Stimulated activated memory B cell treated with anti-CD40 and anti-IgM and Interleukin-4, amounts not matched to agents 10 μg/mL and 1 μg/mL and 100 μg/mL, for 72 hours (primary cell): ENCODE results near the gene SMIM41.

Experiments
- ATAC-seq: fragments of 150-1000 bp; cut with Tn5 transposase; 2 replicates; pipeline ENCODE4 v1.10.0; 2021
- H3K27ac Mint-ChIP-seq: one replicate; pipeline ENCODE4 v1.8.0; 2022; ENCODE audit warnings: mild to moderate bottlenecking, mixed read lengths
- H3K27me3 Mint-ChIP-seq: one replicate; pipeline ENCODE4 v1.8.0; 2022; ENCODE audit warnings: mixed read lengths
- H3K36me3 Mint-ChIP-seq: one replicate; pipeline ENCODE4 v1.8.0; 2022; ENCODE audit warnings: mixed read lengths
- H3K4me1 Mint-ChIP-seq: one replicate; pipeline ENCODE4 v1.8.0; 2022; ENCODE audit warnings: mixed read lengths
- H3K4me3 Mint-ChIP-seq: one replicate; pipeline ENCODE4 v1.8.0; 2022; ENCODE audit warnings: mild to moderate bottlenecking, moderate library complexity, mixed read lengths
- H3K9me3 Mint-ChIP-seq: one replicate; pipeline ENCODE4 v1.8.0; 2022; ENCODE audit warnings: mixed read lengths

The SMIM41 gene

GRCh38 chr12:52148464-52149181, 69.1 kb downstream of the SMIM41 start:
- ATAC-seq: no peak
- H3K36me3 Mint-ChIP-seq: no peaks in the 10 kb centered on the region
- H3K27ac Mint-ChIP-seq: no peak overlapping the region
- H3K9me3 Mint-ChIP-seq: no peaks in the 10 kb centered on the region
- H3K4me3 Mint-ChIP-seq: no peak overlapping the region
- H3K4me1 Mint-ChIP-seq: peaks cover 8% of the 10 kb centered on the region
- peaks cover 42% of the 10 kb centered on the region for H3K27me3 Mint-ChIP-seq

- H3K4me1 Mint-ChIP-seq: peaks cover 8% of the 10 kb centered on the region
These were observed 69.7 kb downstream of the SMIM41 start for GRCh38 chr12:52149182-52149641.

GRCh38 chr12:52149651-52150241, 70.2 kb downstream of the SMIM41 start:
- no peak for ATAC-seq

More at GRCh38 chr12:52149182-52149641, 69.7 kb downstream of the SMIM41 start:
- no peak for ATAC-seq
- H3K27me3 Mint-ChIP-seq: peaks cover 42% of the 10 kb centered on the region
- H3K9me3 Mint-ChIP-seq: no peaks in the 10 kb centered on the region
- no peak overlapping the region for H3K4me3 Mint-ChIP-seq
- H3K36me3 Mint-ChIP-seq: no peaks in the 10 kb centered on the region
- H3K27ac Mint-ChIP-seq: no peak overlapping the region

GRCh38 chr12:52151153-52151836, 71.8 kb downstream of the SMIM41 start:
- Mint-ChIP-seq H3K4me3 (peak overlapping the region; percentile 46), H3K9me3 (no peaks in the 10 kb centered on the region), H3K4me1 (peaks cover 8% of the 10 kb centered on the region), H3K36me3 (no peaks in the 10 kb centered on the region), H3K27me3 (peaks cover 42% of the 10 kb centered on the region), H3K27ac (no peak overlapping the region)
- ATAC-seq: no peak

More at GRCh38 chr12:52149651-52150241, 70.2 kb downstream of the SMIM41 start:
- H3K4me3 Mint-ChIP-seq: no peak overlapping the region
- H3K9me3 Mint-ChIP-seq: no peaks in the 10 kb centered on the region
- H3K27ac Mint-ChIP-seq: no peak overlapping the region
- H3K27me3 Mint-ChIP-seq: peaks cover 42% of the 10 kb centered on the region
- H3K4me1 Mint-ChIP-seq: peaks cover 8% of the 10 kb centered on the region
- no peaks in the 10 kb centered on the region for H3K36me3 Mint-ChIP-seq

GRCh38 chr12:52151837-52152783, 72.6 kb downstream of the SMIM41 start:
- H3K4me1 Mint-ChIP-seq: peaks cover 8% of the 10 kb centered on the region
- H3K27ac Mint-ChIP-seq: no peak overlapping the region
- no peaks in the 10 kb centered on the region for H3K36me3 Mint-ChIP-seq
- peak; percentile 63 for ATAC-seq
- H3K4me3 Mint-ChIP-seq: peak overlapping the region; percentile 46
- H3K9me3 Mint-ChIP-seq: no peaks in the 10 kb centered on the region
- peaks cover 42% of the 10 kb centered on the region for H3K27me3 Mint-ChIP-seq

GRCh38 chr12:52152905-52153317, 73.4 kb downstream of the SMIM41 start:
- Mint-ChIP-seq H3K9me3 (no peaks in the 10 kb centered on the region), H3K4me3 (no peak overlapping the region), H3K4me1 (peaks cover 8% of the 10 kb centered on the region), H3K36me3 (no peaks in the 10 kb centered on the region), H3K27me3 (peaks cover 42% of the 10 kb centered on the region), H3K27ac (no peak overlapping the region)
- no peak for ATAC-seq

- peaks cover 8% of the 10 kb centered on the region for H3K4me1 Mint-ChIP-seq
- no peak overlapping the region for H3K27ac Mint-ChIP-seq
These were observed 75.8 kb downstream of the SMIM41 start for GRCh38 chr12:52155048-52155868.

GRCh38 chr12:52156311-52156710, 76.8 kb downstream of the SMIM41 start:
- no peak overlapping the region for H3K27ac Mint-ChIP-seq
- no peaks in the 10 kb centered on the region for H3K36me3 Mint-ChIP-seq

More at GRCh38 chr12:52155048-52155868, 75.8 kb downstream of the SMIM41 start:
- Mint-ChIP-seq H3K4me3 (no peak overlapping the region), H3K36me3 (no peaks in the 10 kb centered on the region), H3K9me3 (no peaks in the 10 kb centered on the region), H3K27me3 (peaks cover 31% of the 10 kb centered on the region)
- no peak for ATAC-seq

GRCh38 chr12:52156757-52157565, 77.5 kb downstream of the SMIM41 start:
- peaks cover under 1% of the 10 kb centered on the region for H3K4me1 Mint-ChIP-seq
- no peaks in the 10 kb centered on the region for H3K9me3 Mint-ChIP-seq
- peaks cover 18% of the 10 kb centered on the region for H3K27me3 Mint-ChIP-seq
- no peak overlapping the region for H3K27ac Mint-ChIP-seq
- H3K36me3 Mint-ChIP-seq: no peaks in the 10 kb centered on the region
- ATAC-seq: peak; percentile 63
- no peak overlapping the region for H3K4me3 Mint-ChIP-seq

More at GRCh38 chr12:52156311-52156710, 76.8 kb downstream of the SMIM41 start:
- no peak overlapping the region for H3K4me3 Mint-ChIP-seq
- peaks cover 21% of the 10 kb centered on the region for H3K27me3 Mint-ChIP-seq
- no peaks in the 10 kb centered on the region for H3K9me3 Mint-ChIP-seq
- no peak for ATAC-seq
- H3K4me1 Mint-ChIP-seq: peaks cover 7% of the 10 kb centered on the region

- H3K27me3 Mint-ChIP-seq: peaks cover 21% of the 10 kb centered on the region
These were observed 78.2 kb downstream of the SMIM41 start for GRCh38 chr12:52157566-52158150.

More at GRCh38 chr12:52157566-52158150, 78.2 kb downstream of the SMIM41 start:
- H3K27ac Mint-ChIP-seq: no peak overlapping the region
- no peak for ATAC-seq
- H3K9me3 Mint-ChIP-seq: no peaks in the 10 kb centered on the region
- no peaks in the 10 kb centered on the region for H3K36me3 Mint-ChIP-seq
- no peaks in the 10 kb centered on the region for H3K4me1 Mint-ChIP-seq
- no peak overlapping the region for H3K4me3 Mint-ChIP-seq
